ENCODE data around the gene MRPL50. TPM values are rescaled to one million over a fixed set of nuclear protein-coding genes. Genes with fewer than 3 reads are reported as not detected.

MRPL50 gene
- total RNA-seq, 1 donor from 2014 or later: 17.3 TPM

- no peaks in the 10 kb centered on the region for H3K36me3 ChIP-seq
- H3K4me1 ChIP-seq: peaks cover 5% of the 10 kb centered on the region
- no peak for DNase-seq
- H3K27ac ChIP-seq (replicated peaks): no peak overlapping the region
- no peak for TF ChIP-seq CTCF (IDR thresholded peaks at IDR 0.05; ENCODE audit: borderline replicate concordance)
- H3K4me3 ChIP-seq: no peak overlapping the region
- intact Hi-C loops (cut with micrococcal nuclease): no loop called here
- H3K9me3 ChIP-seq (replicated peaks): no peaks in the 10 kb centered on the region
- H3K27me3 ChIP-seq (ENCODE audit: low read depth): no peaks in the 10 kb centered on the region
Observed at GRCh38 chr9:101427957-101428655, 29.7 kb upstream of the MRPL50 start.

- DNase-seq: no peak
- intact Hi-C loops (cut with micrococcal nuclease): no loop called here
- no peak for TF ChIP-seq CTCF (IDR thresholded peaks at IDR 0.05; ENCODE audit: borderline replicate concordance)
- Histone ChIP-seq H3K9me3 (replicated peaks) (no peaks in the 10 kb centered on the region), H3K27ac (replicated peaks) (no peak overlapping the region), H3K36me3 (no peaks in the 10 kb centered on the region), H3K27me3 (ENCODE audit: low read depth) (no peaks in the 10 kb centered on the region), H3K4me1 (peaks cover 5% of the 10 kb centered on the region), H3K4me3 (no peak overlapping the region)
Observed at GRCh38 chr9:101427358-101427757, 28.9 kb upstream of the MRPL50 start.

GRCh38 chr9:101421653-101422065, 23.2 kb upstream of the MRPL50 start:
- Histone ChIP-seq H3K27me3 (ENCODE audit: low read depth) (no peaks in the 10 kb centered on the region), H3K4me3 (no peak overlapping the region), H3K36me3 (peaks cover 5% of the 10 kb centered on the region), H3K4me1 (peaks cover 12% of the 10 kb centered on the region), H3K27ac (replicated peaks) (no peak overlapping the region), H3K9me3 (replicated peaks) (peaks cover 35% of the 10 kb centered on the region)
- intact Hi-C loops (cut with micrococcal nuclease): no loop called here
- TF ChIP-seq CTCF (IDR thresholded peaks at IDR 0.05; ENCODE audit: borderline replicate concordance): no peak
- no peak for DNase-seq

- intact Hi-C loops (cut with micrococcal nuclease): no loop called here
- H3K4me1 ChIP-seq: peaks cover 12% of the 10 kb centered on the region
- no peak for TF ChIP-seq CTCF (IDR thresholded peaks at IDR 0.05; ENCODE audit: borderline replicate concordance)
Observed at GRCh38 chr9:101419863-101420262, 21.4 kb upstream of the MRPL50 start.

GRCh38 chr9:101418518-101419430, 20.4 kb upstream of the MRPL50 start:
- intact Hi-C loops (cut with micrococcal nuclease): no loop called here
- H3K4me1 ChIP-seq: peaks cover 12% of the 10 kb centered on the region
- peaks cover 60% of the 10 kb centered on the region for H3K9me3 ChIP-seq (replicated peaks)
- TF ChIP-seq CTCF (IDR thresholded peaks at IDR 0.05; ENCODE audit: borderline replicate concordance): no peak
- no peaks in the 10 kb centered on the region for H3K27me3 ChIP-seq (ENCODE audit: low read depth)
- peaks cover 21% of the 10 kb centered on the region for H3K36me3 ChIP-seq
- no peak for DNase-seq
- H3K27ac ChIP-seq (replicated peaks): peak overlapping the region; percentile 1
- H3K4me3 ChIP-seq: no peak overlapping the region

More at GRCh38 chr9:101419863-101420262, 21.4 kb upstream of the MRPL50 start:
- H3K4me3 ChIP-seq: no peak overlapping the region
- no peak for DNase-seq
- H3K9me3 ChIP-seq (replicated peaks): peaks cover 49% of the 10 kb centered on the region
- no peaks in the 10 kb centered on the region for H3K27me3 ChIP-seq (ENCODE audit: low read depth)
- H3K36me3 ChIP-seq: peaks cover 12% of the 10 kb centered on the region
- no peak overlapping the region for H3K27ac ChIP-seq (replicated peaks)
